ENCODE results near the gene MYH6.
"Not testable (repeated sequence)": the region's sequence is repeated elsewhere in the genome, so short reads cannot be mapped to it uniquely, and the experiment has no call there.

MYH6 gene
- long read RNA-seq, donor 1: 0 reads
- long read RNA-seq, donor 2: 0 reads
- long read RNA-seq, donor 3: 0 reads
- long read RNA-seq, donor 4: 0 reads
- long read RNA-seq, donor 5: 0 reads
- long read RNA-seq, donor 6: 0 reads
- long read RNA-seq, donor 7: 0 reads
- long read RNA-seq, donor 8: 0 reads

DNA sequence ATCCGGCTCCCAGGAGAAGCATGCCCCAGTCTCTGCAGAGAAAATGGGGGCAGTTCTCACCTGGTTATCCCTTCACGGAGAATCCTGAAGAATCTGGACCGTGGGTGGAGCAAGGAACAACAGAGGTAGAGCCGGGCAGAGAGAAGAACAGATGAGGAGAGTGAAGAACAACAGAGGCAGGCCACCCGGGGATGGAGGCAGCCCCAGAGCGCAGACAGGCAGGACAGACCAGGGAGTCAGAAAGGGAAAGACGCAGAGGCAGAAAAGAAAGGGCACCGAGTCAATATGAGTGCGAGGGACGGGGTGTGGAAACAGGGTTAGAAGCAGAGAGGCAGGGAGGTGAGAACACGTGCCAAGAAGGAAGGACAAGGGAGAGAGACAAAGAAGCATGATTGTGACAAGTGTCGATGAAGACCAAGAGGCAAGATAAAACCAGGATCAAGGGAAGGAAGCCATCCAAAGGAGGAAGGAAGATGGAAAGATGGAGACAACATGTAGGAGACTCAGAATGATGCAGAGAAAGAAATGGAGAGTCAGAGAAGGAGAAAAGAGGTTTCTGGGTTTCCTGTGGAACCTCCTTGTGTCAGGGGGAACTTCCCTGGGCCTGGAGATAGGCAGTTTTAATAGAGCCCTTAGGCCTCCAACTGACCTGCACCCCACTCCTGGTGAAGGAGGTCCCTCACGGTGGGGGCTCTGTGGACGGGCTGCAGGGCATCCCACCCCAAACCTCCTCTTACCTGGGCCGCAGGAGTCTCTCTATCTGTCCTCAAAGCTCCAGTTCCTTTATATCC, at the start of gene MYH6:
Gene MYH6, minus strand, starts transcription at position 758 of the 791 bp plus-strand sequence. CDS start 1,050 bp downstream, outside the sequence.
- no peak for DNase-seq

DNA sequence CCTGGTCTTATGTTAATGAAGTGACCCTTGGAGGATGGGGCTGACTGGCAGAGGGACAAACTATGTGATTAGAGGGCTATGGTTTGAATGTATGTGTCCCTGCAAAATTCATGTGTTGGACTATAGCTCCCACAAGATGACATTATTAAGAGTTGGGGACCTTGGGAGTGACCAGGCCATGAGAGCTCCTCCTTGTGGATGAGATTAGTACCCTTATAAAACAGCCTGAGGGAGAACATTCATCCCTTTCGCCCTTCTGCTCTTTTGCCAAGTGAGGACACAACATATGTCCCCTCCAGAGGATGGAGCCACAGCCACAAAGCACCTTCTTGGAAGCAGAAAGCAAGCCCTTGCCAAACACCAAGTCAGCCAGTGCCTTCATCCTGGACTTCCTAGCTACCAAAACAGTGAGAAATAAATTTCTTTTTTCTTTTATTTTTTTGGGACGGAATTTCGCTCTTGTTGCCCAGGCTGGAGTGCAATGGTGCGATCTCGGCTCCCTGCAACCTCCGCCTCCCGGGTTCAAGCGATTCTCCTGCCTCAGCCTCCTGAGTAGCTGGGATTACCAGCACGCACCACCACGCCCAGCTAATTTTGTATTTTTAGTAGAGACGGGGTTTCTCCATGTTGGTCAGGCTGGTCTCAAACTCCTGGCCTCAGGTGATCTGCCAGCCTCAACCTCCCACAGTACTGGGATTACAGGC, 49.0 kb upstream of the MYH6 start:
- not testable (repeated sequence) for DNase-seq

DNA sequence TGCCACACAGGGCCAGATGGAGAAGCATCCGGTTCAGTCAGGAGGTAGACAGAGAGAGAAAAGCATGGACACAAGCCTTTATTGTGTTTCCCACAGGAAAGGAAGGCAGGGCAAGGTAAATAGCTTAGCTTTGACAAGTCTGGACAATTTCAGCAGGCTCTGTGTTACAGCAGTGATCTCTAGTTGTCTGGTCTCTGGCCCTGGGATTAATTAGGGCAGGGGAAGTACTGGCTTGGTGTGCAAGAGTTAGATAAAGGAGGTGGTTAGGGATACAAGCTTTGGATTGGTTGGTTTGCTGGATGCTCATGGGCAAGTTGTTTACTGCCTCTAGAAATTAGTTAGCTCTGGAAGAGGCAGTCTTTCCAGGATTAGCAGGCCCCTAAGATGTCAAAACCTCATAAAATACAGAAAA, 46.4 kb upstream of the MYH6 start:
- DNase-seq: no peak

- DNase-seq: no peak
These were observed 44.2 kb upstream of the MYH6 start for GRCh38 chr14:23452237-23452636.

GRCh38 chr14:23450379-23450778, 42.3 kb upstream of the MYH6 start:
- no peak for DNase-seq

- no peak for DNase-seq
These were observed 41.2 kb upstream of the MYH6 start for GRCh38 chr14:23449314-23449713.

DNA sequence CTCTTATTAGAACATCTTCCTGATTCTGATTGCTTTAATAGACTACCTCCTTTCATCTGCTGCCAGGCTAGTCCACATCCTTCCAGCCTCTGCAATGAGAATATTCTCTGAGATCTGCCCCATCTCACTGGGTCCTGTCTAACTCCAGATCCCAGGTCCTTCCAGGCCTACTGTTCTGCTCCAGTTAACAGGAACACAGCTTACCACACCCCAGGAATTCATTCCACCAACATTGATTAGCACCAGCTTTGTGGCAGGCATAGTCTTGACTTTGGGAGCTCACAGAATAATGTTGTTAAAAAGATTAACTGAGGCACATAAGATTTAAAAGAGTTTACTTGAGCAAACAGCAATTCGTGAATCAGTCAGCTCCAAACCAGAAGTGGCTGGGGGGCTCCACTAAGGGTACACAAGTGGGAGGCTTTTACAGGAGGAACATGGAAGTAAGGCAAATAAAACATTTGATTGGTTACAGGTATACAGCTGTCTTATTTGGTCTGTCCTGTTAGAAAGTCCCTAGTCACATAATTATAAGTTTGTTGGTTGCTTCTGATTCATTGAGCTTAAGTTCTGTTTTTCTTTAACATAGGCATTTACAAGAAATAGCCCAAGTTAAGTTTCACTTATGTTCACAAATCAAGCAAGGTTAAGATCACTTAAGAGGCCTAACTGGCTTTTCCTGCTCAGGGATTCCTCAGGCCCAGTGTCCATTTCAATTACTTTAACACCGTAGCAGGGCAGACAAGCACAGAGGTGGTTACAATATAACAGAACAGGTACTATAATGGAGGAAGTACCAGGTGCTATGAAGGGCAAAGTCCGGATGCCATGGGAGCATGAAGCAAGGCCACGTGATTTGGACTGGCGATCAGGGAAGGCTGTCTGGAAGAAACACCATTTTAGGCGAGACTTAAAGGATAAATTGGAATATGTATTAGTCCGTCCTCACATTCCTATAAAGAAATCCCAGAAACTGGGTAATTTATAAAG, 39.6 kb upstream of the MYH6 start:
- no peak for DNase-seq

DNA sequence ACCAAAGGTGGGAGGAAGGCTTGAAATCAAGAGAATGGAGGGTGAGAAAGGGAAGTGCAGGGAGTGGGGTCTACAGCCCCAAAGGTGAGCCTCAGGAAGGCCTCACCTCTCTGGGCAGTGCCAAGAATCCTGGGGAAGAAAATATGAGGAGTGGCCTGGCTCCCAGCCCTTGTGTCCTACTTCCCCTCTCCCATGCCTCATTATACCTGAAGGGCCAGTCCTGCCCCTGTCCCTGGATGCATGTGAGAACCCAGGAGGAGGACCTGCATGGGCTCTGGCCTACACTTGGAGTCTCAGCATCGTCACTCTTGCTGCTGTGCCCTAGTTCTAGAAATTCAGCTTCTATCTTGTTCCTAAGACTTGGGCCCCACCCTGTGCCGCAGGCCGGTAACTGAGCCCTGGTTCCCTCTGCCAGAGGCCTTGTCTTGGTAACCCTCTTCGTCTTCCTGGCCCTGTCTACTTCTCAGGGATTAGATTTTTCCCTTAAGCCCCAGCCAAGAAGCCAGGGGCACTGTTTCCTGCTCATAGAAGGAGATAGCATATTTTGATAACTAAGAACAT, 38.3 kb upstream of the MYH6 start:
- DNase-seq: no peak

- no peak for DNase-seq
These were observed 37.7 kb upstream of the MYH6 start for GRCh38 chr14:23445773-23446172.

DNA sequence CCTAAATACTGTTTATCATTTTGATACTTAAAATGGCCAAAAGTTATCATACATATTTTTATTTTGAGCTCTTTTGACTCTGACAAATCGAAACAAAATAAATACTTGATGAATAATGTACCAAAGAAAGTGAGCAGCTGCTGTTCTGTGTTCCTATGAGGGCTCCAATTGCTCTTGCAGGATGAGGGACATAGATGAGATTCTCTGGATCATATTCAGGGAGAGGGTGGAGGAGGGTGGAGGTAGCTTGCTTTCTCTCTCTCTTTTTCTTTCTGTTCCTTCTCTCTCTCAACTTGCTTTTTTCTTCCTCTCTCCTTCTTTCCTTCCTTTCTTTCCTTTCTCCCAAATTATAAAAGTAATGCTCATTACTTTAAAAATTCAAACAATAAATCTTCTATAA, 36.2 kb upstream of the MYH6 start:
- no peak for DNase-seq

- no peak for DNase-seq
These were observed 35.8 kb upstream of the MYH6 start for GRCh38 chr14:23443881-23444280.

DNA sequence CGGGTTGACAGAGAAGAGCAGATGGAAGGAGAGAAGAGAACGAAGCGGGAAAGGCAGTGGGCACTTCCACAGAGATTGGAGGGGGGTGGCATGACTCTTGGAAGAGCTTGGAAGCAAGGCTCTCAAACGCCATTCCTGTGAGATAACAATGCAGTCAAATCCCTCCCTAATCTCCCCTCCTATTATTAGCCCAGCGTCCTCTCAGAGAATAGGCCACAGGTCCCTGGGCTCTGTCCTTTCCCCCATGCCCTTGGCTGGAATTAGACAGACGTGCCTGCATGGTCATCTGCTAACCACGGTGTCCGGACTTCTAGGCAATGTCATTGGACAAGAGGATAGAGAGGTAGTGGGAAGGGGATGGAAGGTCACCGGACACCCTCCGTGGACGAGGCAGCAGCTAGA, 35.3 kb upstream of the MYH6 start:
- DNase-seq: no peak

GRCh38 chr14:23442721-23443356, 34.8 kb upstream of the MYH6 start:
- DNase-seq: no peak

GRCh38 chr14:23441076-23441475, 33.0 kb upstream of the MYH6 start:
- no peak for DNase-seq

DNA sequence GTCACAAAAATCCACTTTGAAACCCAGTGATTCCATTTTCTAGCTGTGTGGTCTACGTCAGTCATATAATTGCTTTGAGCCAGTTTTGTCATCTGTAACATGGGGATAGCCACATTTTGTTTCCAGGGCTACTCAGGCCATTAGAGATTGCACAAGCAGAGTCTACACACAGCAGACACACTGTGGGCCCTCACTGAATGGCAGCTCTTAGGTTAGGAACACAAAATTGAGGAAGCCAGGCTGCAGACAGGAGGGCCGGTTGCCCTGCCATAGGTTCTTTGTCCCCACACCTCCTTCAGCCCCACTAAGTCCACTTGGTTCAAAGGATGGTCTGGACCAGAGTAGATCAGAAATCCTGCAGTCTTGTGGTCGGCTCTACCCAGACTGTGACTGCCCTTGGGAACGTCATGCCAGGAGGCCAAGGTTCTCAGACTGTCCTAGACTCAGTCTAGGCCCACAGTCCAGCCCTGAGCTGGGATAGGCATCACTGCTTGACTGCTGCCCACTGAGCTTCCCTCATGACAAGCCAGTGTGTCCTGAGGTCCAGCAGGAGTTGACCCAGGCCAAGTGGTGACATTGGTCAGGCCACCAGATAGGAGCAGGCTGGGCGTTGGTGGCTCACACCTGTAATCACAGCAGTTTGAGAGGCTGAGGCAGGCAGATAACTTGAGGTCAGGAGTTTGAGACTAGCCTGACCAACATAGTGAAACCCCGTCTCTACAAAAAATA, 31.2 kb upstream of the MYH6 start:
- no peak for DNase-seq

DNA sequence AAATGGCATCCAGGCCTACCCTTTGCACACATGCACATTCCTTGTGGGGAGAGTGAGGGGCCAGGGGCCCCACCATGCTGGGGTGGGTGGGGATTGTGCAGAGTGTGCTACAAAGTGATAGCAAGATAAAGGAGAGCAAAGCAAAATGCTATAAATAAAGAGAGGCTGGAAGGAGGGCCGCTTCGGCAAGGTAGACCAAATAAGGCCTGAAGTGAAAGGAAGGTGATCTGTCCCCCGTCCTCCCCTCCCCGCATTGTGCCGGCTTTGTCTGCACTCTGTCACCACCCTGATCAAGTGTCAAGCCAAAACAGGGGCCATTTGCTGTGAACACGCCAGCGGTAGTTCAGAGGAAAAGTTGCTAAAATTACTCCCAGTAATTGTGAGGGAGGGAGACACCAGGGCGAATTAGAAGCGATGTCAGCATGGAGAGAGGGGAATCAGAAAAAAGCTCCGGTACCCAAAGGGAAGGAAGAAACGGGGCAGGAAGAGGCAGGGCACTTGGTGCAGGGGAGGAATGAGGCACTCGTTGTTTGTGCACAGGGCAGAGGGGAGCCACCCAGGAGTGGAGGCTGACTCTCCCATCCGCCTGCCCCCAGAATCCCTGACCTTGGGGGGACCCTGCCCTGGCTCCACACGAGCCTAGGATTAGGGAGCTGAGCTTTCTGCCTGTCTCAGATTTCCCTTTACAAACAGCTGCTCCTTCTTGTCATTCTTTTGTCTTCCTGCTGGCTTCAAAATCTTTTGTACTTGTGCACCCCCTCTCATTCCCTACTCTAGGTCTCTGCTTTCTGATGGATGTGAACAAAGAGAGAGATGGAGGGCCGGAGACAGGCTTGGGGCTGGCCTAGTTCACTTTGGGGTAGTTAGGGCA, 30.3 kb upstream of the MYH6 start:
- peak; percentile 54 for DNase-seq

GRCh38 chr14:23437133-23438100, 29.3 kb upstream of the MYH6 start:
- peak; percentile 19 for DNase-seq
